Measurements from ENCODE around the gene NTSR1.

Gene NTSR1

GRCh38 chr20:62741191-62741691 lies 32.6 kb downstream of the NTSR1 start:
- no peak for DNase-seq

GRCh38 chr20:62741701-62742491 lies 33.3 kb downstream of the NTSR1 start:
- DNase-seq: no peak

GRCh38 chr20:62742550-62742949 lies 33.9 kb downstream of the NTSR1 start:
- no peak for DNase-seq

GRCh38 chr20:62742979-62743776 lies 34.5 kb downstream of the NTSR1 start:
- no peak for DNase-seq

- DNase-seq: no peak
Measured at GRCh38 chr20:62743777-62744317, 35.2 kb downstream of the NTSR1 start.

GRCh38 chr20:62744741-62745191 lies 36.1 kb downstream of the NTSR1 start:
- DNase-seq: no peak

- DNase-seq: no peak
Measured at GRCh38 chr20:62745279-62745951, 36.8 kb downstream of the NTSR1 start.

GRCh38 chr20:62745952-62746288 lies 37.3 kb downstream of the NTSR1 start:
- DNase-seq: no peak

- DNase-seq: no peak
Measured at GRCh38 chr20:62748311-62748710, 39.7 kb downstream of the NTSR1 start.

GRCh38 chr20:62749851-62750445 lies 41.3 kb downstream of the NTSR1 start:
- no peak for DNase-seq

GRCh38 chr20:62751551-62752150 lies 43.0 kb downstream of the NTSR1 start:
- DNase-seq: no peak

- DNase-seq: no peak
Measured at GRCh38 chr20:62752181-62752670, 43.6 kb downstream of the NTSR1 start.

- DNase-seq: no peak
Measured at GRCh38 chr20:62752671-62753501, 44.2 kb downstream of the NTSR1 start.

GRCh38 chr20:62753626-62754025 lies 45.0 kb downstream of the NTSR1 start:
- DNase-seq: no peak

- no peak for DNase-seq
Measured at GRCh38 chr20:62754122-62754990, 45.7 kb downstream of the NTSR1 start.

GRCh38 chr20:62754991-62755356 lies 46.3 kb downstream of the NTSR1 start:
- DNase-seq: no peak

GRCh38 chr20:62755817-62756724 lies 47.4 kb downstream of the NTSR1 start:
- DNase-seq: no peak

GRCh38 chr20:62758226-62758912 lies 49.7 kb downstream of the NTSR1 start:
- DNase-seq: no peak
